HG03025 (cell line): ENCODE data around the gene ABLIM2.

Source experiments
- ATAC-seq: cut with Tn5 transposase; IDR thresholded peaks from one replicate; pipeline ENCODE4 v1.9.1; 2021; ENCODE audit warnings: mild to moderate bottlenecking, moderate library complexity; ENCODE audit not compliant: unreplicated experiment, low FRiP score

The ABLIM2 gene

DNA sequence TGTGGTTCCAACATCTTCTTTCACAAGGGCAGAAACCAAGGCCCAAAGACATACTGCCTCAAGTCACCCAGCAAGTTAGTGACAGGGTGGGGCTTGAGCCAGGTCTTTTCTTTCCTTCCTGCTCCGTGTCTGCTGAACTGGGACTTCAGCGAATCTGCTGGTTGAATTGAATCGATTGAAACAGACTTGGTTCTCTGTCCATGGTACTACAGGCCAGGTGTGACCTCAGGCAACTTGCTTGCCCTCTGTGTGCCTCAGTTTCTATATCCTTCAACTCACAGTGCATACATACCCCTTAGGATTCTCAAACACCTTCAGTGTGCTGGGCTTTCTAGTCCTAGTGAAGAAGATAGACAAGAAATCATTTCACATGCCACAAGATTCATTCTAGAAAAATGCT is 2.0 kb upstream of the ABLIM2 start:
- no peak for ATAC-seq

DNA sequence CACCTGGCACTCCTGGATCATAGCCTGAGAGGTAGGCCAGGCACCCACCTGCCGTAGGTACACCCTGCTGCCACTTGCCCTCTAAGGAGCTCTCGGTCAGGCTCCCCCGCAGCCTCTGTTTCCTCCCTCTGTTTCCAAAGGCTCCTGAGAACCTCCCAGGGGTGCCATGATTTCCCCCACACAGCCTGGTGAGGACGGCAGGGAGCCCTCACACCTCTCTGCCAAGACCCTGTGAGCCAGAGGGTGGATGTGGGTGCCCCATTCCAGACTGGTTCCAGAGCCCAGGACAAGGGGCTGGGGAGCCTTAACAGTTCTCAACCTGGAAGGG is 1.6 kb upstream of the ABLIM2 start:
- no peak for ATAC-seq

DNA sequence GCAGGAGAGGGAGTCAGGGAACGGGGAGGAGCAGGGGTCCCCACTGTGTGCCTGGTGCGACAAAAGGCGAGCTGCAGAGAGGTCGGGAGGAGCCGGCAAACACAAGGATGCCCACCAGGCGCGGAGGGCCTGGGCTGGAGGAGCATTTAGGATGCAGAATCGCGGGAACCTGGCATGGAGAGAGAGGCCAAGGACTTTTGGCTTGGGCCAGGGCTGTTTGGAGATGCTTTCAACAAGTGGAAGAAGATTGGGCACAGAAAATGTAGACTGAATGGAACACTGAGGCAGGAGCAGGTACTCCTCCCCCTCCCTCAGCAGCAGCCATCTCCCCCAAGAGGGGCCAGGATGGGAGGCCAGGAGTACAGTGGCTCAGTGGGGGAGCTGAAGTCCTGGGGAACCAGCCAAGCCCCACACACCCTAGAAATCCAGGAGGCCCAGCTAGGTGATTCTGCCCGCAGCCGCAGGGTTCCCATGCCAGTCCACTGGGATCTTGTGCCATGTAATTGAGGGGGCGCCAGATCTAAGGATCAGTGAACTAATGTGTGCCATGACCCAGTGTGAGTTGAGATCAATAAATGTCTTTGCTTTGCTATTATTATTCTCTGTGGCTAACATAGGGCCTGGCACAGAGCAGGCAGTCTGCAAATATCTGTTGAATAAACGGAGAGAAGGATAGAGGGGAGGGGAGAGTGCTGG is 1.1 kb upstream of the ABLIM2 start:
- no peak for ATAC-seq

DNA sequence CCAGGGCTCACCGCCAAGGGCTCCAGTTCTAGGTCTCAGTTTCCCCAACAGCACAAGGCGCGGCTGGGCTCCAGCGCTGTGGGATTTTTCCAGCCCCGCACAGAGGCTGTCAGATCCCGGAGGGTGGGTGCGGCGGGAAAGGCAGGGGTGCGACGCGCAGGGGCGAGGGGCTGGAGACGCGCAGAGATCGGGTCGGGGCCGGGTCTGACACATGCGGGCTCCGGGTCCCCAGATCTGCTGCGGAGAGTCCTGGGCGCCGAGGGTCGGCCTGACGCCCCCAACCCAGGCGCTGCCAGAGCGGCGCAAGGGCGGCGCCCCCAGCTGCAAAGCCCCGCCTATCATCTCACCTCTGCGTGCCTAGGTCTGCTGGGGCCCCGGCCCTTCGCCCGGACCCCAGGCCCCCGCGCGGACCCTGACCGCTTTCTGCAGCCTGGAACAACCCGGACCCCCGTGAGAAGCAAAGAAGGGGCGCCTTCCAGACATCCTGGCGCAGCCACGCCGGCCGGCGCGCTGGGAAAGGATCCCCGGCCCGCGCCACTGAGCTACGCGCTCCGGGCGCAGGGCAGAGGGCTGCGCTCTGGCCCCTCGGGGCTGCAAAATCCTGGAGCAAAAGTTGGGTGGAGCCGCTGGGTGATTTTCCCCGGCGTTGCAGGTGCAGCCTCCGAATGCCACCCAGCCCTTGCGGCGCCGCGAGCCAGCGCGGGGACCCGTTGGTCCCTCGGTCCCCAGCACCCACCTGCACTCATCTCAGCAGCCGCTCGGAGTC is 486 bp downstream of the ABLIM2 start:
- no peak for ATAC-seq

DNA sequence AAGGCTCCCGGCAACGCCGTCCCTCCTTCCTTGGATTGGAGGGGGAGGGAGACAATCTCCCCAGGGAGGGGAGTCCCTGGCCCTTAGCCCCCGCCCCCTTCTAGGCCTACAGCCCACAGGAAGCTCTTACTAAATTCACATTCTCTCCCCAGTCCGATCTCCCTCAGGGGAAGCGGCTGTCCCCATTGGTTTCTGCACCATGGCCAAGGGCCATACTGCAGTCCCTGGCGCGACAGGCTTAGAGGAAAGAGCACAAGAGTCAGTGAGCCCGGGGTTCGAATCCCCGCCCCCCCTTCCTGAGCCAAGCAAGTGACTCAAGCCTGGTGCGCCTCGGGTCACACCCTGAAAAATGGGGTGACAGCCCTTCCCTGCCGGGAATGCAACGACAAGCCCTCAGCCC is 1.1 kb downstream of the ABLIM2 start:
- ATAC-seq: no peak

DNA sequence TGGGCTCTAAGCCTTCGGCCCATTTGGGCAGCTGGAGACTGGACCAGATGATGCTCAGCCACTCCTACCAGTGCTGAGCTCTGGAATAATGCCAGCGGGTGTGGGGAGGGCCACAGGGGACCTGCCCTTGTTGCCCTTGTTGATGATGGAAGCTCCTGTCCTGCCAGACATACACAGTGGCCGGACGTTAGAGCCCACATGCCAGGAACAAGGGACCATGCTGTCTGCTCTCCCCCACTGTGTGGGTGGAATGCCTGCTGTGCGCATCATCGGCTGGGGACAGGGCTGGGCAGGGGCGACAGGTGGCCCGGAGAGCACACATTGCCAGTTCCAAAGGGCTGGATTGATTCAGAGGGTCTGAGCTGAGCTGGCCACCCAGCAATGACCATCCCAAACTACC is 2.0 kb downstream of the ABLIM2 start:
- no peak for ATAC-seq

DNA sequence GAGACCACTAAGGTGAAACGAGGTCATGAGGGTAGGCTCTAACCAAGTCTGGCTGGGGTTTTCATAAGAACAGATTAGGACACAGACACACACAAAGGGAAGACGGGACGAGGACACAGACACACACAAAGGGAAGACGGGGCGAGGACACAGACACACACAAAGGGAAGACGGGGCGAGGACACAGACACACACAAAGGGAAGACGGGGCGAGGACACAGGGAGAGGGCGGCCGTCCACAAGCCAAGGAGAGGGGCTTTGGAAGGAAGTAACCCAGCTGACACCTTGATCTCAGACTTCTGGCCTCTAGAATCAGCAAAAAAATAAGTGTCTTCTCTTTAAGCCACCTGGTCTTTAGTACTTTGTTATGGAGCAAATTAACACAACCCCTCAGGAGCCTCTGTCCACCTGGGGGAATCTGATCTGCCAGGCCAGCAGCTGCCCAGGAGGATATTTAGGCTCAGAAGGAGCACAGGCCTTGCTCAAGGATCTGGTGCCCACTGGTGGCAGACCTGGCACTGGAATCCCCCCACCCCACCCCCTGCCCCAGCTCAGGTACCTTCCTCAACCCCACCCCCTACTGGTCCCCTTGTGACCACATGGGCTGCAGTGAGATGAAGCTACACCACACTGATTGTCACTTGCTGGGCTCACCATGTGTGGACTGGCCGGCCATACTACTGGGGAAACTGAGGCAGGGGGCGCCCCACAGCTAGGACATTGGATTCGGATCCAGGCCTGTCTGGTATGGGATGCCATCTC is 2.8 kb downstream of the ABLIM2 start:
- ATAC-seq: no peak

DNA sequence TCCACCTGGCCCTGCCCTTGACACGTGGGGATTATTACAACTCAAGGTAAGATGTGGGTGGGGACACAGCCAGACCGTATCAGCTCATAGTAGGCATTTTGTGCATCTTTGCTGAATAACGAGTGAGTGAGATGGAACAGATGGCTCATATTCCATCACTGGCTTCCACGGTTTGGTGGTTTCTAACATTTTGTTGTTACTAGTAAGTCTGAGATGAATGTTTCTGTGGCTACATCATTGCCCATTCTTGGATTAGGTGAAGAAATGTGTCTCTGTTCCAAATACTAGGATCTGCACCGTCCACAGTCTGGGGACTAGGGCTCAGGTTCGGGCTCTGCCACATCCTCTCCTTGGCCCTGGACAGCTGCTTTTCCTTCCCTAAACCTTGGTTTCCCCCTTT is 3.6 kb downstream of the ABLIM2 start:
- no peak for ATAC-seq

DNA sequence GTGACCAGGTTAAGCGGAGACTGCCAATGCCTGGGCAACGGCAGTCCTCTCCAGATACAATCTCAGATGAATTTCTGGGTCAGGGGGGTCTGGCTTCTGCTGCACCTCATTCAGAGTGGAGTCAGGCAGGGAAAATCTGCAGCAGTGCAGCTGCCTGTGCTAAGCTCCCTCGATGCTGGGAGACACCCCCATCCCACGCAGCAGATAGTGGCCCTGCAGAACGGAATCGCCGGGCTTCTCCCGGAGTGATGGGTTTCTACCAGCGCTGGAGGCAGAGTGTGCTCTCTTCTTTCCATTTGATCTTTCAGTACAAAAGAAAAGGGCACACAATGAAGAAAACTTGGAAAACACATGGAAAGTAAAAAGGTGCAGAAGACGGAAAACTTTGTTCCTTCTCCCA is 5.2 kb downstream of the ABLIM2 start:
- no peak for ATAC-seq

DNA sequence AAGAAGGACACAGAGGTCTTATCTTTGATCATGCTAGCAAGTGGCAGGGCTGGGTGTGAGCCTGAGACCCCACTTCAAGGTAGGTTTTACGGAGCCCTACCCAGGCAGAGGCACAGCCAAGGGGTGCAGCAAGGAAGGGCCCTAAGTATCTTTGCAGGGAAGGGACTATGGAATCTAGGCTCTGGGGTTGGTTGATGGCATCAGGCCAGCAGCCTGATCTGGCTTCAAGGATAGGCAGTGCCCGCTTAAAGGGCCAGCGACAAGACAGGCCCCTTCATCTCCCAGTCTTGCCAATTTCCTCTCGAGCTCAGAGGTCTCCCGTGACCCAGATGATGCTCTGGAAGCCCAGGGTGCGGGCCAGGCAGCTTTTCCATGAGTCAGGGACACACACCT is 5.8 kb downstream of the ABLIM2 start:
- ATAC-seq: no peak

DNA sequence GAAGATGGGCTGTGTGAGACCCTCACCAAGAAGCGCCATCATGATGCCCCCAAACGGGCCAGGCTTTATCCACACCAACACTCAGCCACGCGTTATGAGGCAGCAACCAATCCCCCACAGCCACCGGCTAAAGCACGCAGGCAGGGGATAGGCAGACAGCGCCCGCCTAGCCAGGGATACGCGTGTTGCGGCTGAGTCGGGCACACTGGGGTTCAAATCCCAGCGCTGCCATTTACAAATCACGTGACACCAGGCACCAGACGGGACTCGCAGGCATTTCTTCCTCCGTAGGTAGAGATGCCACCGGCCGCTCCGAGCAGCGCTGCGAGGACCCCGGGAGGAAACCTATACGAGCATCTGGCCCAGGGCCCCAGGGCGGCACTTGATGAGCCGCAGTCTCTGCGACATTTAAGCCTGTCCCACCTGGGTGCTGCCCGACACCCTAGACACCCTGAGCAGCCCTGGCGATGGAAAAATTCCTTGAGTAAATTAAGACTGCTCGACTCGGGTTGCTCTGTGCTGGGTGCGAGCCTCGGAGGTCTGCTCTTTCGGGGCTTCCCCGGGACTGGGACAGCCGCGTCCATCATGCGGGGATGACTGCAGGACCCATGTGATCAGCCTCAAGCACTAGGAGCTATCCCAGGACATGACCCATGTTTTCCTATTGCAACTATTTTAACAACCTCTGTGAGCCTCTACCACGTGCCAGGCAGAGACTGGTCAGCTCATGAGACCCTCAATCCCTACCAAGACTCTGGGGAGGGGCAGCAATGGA is 6.3 kb downstream of the ABLIM2 start:
- no peak for ATAC-seq

DNA sequence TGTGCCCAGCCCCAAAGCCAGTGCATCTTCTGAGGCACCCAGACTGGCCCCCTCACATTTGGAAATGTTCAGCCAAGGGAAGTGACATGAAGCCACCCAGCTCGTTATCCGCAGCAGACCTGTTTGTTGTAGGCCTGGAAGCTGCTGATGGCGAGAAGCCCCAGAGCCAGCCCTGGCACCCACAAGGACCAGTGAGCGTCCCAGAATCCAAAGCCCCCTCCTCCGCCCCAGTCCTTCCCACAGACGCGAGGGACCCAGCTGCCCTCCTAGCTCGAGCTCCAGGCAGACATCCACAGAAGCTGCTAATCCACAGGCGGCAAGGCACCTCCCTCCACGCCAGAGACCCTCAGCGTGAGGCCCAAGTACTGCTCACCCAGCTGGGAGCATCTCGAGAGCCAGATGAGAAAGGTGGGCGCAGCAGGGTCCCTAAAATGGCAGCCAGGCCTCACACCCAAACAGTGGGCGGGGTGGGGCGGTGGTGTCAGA is 7.4 kb downstream of the ABLIM2 start:
- ATAC-seq: no peak

DNA sequence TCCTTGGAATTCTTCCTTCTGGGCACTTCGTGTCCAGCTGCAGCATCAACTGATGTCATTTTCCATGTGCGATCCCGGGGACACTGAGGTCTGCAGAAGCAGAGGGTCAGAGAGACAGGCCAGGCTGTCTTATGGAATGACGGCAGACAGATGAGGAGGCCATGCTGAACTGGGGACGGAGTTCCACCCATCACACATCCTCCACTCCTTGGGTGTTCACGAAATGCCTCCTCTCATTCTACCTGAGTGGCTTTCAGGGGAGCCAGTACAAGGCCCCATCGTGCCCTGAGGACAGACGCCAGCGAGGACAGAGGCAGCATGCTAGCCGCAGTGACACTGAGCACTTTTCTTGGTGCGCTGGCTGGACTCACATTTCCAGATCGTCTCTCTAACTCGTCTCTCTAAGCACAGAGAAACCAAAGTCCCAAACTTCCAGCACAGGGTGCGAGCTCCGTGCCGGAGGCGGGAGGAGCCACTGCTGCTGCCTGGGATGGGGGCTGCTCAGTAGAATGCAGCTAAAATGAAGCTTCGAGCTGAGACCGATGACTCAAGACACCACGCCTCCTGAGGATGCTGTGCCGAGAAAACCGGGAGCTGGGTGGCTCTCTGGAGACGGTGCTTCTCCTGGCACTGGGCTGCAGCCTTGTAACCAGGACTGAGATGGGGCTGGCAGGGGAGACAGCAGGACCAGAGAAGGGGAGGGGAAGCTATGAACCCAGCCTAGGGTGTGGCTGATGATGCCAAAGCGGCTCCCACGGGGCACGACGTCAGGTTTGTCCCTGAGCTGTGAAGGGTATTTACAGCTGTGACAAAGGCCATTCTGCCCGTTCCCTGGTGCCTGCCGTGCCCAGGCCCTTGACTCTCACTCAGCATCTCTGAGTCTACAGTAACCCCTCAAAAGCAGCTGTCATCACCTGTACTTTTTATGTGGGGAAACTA is 8.2 kb downstream of the ABLIM2 start:
- ATAC-seq: no peak

DNA sequence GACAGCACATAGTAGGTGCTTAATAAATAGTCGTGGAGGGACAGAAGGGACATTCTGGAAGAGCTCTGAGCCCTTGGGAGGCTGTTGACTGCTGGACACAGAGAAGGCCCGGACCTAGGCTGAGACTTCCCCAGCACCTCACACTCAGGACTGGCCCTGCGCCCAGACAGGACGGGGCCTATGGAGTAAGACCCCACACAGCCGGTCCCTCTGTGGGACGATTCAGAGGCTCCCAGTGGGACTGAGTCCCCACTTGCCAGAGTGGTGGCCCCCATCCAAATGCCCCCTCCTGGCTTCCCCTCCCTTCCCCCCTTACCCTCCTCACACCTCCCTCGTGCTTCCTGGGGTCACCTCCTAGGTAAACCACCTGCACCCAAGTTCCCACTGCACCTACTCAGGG is 8.9 kb downstream of the ABLIM2 start:
- ATAC-seq: no peak

DNA sequence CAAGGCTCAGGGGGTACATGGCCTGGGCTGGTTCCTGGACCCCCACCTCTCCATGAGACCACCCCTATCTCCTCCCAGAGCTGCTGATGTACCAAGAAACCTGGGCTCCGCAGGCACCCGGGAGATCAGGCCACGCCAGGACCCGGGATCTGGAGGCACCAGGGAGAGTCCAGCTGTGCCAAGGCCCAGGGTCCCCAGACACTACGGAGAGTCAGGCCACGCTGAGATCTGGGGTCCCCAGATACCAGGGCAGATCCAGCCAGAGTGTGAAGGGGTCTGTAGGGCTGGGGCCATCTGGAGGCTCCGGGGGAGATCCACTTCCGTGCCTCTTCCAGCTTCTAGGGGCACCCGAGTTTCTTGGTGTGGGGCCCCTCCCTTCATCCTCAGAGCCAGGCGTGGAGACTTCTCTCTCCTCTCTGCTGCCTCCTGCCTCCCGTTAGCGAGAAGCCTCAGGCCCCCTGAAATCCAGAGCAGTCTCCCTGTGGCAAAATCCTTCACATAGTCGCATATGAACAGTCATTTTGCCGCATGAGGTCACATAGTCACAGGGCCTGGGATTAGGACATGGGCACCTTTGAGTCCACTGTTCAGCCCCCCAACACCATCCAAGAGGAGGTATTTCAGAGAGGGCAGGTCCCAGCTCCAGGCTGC is 9.7 kb downstream of the ABLIM2 start:
- no peak for ATAC-seq

DNA sequence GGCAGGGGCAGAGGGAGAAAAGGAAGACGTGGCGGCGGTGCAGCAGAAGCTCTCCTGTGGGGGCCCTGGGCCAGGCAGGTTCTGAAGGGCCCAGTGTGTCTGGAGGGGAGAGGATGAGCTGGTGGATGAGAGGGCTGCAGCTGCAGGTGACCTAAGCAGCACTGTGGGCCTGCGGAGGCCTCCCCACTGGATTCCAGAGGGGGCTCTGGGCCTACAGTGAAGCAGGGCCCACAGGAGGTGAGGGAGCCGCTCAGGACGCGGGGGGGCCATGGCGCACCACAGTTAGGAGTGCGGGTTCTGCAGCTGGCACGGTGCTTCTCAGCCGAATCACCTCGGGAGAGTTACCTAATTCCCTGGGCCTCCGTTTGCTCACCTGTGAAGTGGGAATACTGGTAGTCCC is 10.5 kb downstream of the ABLIM2 start:
- ATAC-seq: no peak

DNA sequence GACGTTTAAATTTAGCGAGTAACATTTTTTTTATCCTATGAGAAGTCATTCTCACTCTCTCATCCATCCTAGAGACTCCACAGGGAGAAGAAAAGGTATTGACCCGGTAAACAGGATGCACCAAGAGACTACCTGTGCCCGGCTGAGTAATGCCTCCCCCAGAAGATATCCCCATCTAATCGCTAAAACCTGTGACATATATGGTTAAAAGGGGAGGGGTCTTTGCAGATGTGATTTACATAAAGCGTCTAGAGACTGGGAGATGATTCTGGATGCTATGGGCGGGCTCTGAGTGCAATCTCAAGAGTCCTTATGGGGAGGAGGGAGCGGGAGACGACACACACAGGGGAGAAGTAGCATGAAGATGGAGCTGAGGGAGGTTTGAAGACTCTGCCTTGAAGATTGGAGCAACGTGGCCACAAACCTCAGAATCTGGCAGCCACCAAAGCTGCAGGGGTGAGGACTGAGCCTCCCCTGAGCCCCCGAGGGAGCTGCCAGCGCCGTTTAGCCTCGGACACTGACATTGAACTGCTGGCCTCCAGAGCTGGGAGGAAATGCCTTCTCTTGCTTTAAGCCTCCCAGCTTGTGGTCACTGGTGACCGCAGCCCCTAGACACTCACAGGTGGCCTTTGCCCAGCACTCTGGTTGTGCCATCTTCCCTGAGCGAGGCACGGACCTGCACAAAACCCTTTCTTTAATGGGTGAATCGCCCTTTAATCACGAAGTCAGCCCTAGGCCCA is 11.2 kb downstream of the ABLIM2 start:
- ATAC-seq: no peak

DNA sequence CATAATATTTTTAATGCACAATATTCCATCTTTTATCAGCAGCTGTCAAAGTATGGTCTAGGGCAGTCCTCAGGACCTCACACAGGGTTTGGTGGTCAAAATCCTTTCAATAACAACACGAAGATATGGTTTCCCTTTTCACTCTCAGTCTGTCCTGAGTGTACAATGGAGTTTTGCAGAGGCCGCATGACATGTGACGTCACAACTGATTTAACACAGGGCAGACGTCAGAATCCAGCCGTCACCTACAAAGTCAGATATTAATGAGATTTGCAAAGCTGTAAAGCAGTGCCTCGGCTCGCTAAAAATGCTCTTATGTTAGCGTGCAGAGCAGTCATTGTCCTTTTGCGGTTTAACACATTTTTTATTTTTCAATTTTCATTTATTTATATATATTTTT is 12.5 kb downstream of the ABLIM2 start:
- ATAC-seq: no peak

DNA sequence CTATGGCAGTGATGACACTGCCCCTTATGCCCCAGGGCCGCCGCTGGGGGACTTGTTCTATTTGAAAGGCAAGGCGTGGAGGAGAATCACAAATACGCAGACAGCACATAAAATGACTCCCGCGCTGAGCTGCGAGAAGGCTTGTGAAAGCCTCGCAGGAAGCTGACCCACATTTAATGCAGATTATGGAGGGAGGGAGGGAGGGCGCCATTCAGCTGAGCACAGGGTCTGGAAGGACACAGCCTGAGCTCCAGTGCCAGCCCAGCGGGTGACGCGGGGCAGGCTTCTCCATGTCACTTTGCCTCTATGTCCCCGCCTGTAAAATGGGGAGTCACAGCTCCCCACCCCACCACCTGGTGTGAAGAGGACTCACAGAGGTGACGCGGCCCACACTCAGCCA is 14.3 kb downstream of the ABLIM2 start:
- no peak for ATAC-seq
